Vagina (tissue), 2 donors: ENCODE measurements around the gene ZNF281. TPM values are rescaled to one million over a fixed set of nuclear protein-coding genes. Genes with fewer than 3 reads are reported as not detected.

Experiments used
- DNase-seq, 2 donors: peaks; one replicate each; pipeline ENCODE4 v3.0.0-alpha.2; 2017; ENCODE audit errors: extremely low spot score in 2 of 2
- H3K27ac ChIP-seq: fragments of 200-600 bp; sonication (generic); one replicate; pipeline ENCODE4 v1.5.1; 2019
- H3K27me3 ChIP-seq: fragments of 200-600 bp; sonication (generic); one replicate; pipeline ENCODE4 v1.5.1; 2019
- H3K36me3 ChIP-seq, 2 donors: fragments of 200-600 bp; sonication (generic); one replicate each; pipeline ENCODE4 v1.5.1; 2017 to 2019
- H3K4me1 ChIP-seq: fragments of 200-600 bp; sonication (generic); one replicate; pipeline ENCODE4 v1.5.1; 2019
- H3K4me3 ChIP-seq, 2 donors: fragments of 200-600 bp; sonication (generic); 1 replicate in 1 of 2; 2 replicates in 1 of 2; pipeline ENCODE4 v1.5.1; 2016 to 2019
- H3K9me3 ChIP-seq: fragments of 200-600 bp; sonication (generic); one replicate; pipeline ENCODE4 v1.5.1; 2019
- CTCF ChIP-seq, 3 experiments: fragments of 450-650 bp in 2 of 3; fragments of 200-600 bp in 1 of 3; sonication (generic) in 1 of 3; IDR thresholded peaks; one replicate each; pipeline ENCODE4 v1.5.1; 2017 to 2019; ENCODE audit warnings: antibody characterized with exemption in 3 of 3, mild to moderate bottlenecking in 2 of 3, moderate library complexity in 2 of 3
- POLR2A ChIP-seq, 2 donors: fragments of 450-650 bp; IDR thresholded peaks; one replicate each; pipeline ENCODE4 v1.6.1; 2017; ENCODE audit warnings: antibody characterized with exemption in 2 of 2, mild to moderate bottlenecking in 2 of 2, moderate library complexity in 2 of 2
- POLR2AphosphoS5 ChIP-seq, 2 donors: sonication (generic); formaldehyde crosslinking; IDR thresholded peaks; one replicate each; pipeline ENCODE4 v1.9.0; 2017; ENCODE audit warnings: antibody characterized with exemption in 2 of 2, mild to moderate bottlenecking in 2 of 2, low read depth in 1 of 2; ENCODE audit not compliant: insufficient read depth in 1 of 2
- intact Hi-C: fragments of 100-400 bp; cut with DNase I; formaldehyde crosslinking; loops from one replicate; pipeline ENCODE4 v1.15.1; 2023
- total RNA-seq: library from RNA; depleted of rRNA; stranded (reverse); fragments of >200 nt; gene quantifications from one replicate; pipeline ENCODE4 v1.2.3, GENCODE V29; 2016

The ZNF281 gene
- total RNA-seq, result 8.8 TPM

- peak in 1 of 2 donors; percentile 40 for TF ChIP-seq POLR2A (IDR thresholded peaks at IDR 0.05)
- TF ChIP-seq CTCF (IDR thresholded peaks at IDR 0.05), result no peak
- peak; percentile 88 to 100 for TF ChIP-seq POLR2AphosphoS5 (IDR thresholded peaks at IDR 0.05; ENCODE audit: insufficient read depth in 1 of 2, low read depth in 1 of 2)
- DNase-seq, result peak in 1 of 2 donors; percentile 90
- Histone ChIP-seq H3K4me1 (peaks cover 44% of the 10 kb centered on the region), H3K27me3 (no peaks in the 10 kb centered on the region), H3K27ac (peak within 1 kb of the TSS; percentile 85), H3K36me3 (no peaks in the 10 kb centered on the region), H3K9me3 (no peaks in the 10 kb centered on the region), H3K4me3 (peak within 1 kb of the TSS; percentile 73 to 90)
- intact Hi-C loops, result no loop called here
Observed at GRCh38 chr1:200409761-200410565, at the start of gene ZNF281. Gene ZNF281, minus strand, starts transcription at chr1:200410036. Its CDS starts 331 bp downstream, at chr1:200409705.

- Histone ChIP-seq H3K9me3 (no peaks in the 10 kb centered on the region), H3K27me3 (no peaks in the 10 kb centered on the region), H3K4me3 (no peak overlapping the region), H3K36me3 (no peaks in the 10 kb centered on the region), H3K27ac (no peak overlapping the region), H3K4me1 (no peaks in the 10 kb centered on the region)
- TF ChIP-seq POLR2AphosphoS5 (IDR thresholded peaks at IDR 0.05; ENCODE audit: insufficient read depth in 1 of 2, low read depth in 1 of 2) (no peak), POLR2A (IDR thresholded peaks at IDR 0.05) (no peak), CTCF (IDR thresholded peaks at IDR 0.05) (no peak)
- intact Hi-C loops, result no loop called here
- DNase-seq, result no peak
Observed at GRCh38 chr1:200458780-200459179, 48.9 kb upstream of the ZNF281 start.

GRCh38 chr1:200457810-200458209 is 48.0 kb upstream of the ZNF281 start:
- intact Hi-C loops, result no loop called here
- no peaks in the 10 kb centered on the region for H3K27me3 ChIP-seq
- DNase-seq, result no peak

GRCh38 chr1:200454425-200454824 is 44.6 kb upstream of the ZNF281 start:
- no peaks in the 10 kb centered on the region for H3K4me1 ChIP-seq
- H3K9me3 ChIP-seq, result no peaks in the 10 kb centered on the region
- no peak overlapping the region for H3K4me3 ChIP-seq
- TF ChIP-seq POLR2A (IDR thresholded peaks at IDR 0.05), result no peak
- TF ChIP-seq POLR2AphosphoS5 (IDR thresholded peaks at IDR 0.05; ENCODE audit: insufficient read depth in 1 of 2, low read depth in 1 of 2), result no peak
- TF ChIP-seq CTCF (IDR thresholded peaks at IDR 0.05), result no peak
- no peaks in the 10 kb centered on the region for H3K27me3 ChIP-seq
- DNase-seq, result no peak
- no peak overlapping the region for H3K27ac ChIP-seq
- intact Hi-C loops, result no loop called here
- no peaks in the 10 kb centered on the region for H3K36me3 ChIP-seq

More at GRCh38 chr1:200457810-200458209, 48.0 kb upstream of the ZNF281 start:
- Histone ChIP-seq H3K4me1 (no peaks in the 10 kb centered on the region), H3K27ac (no peak overlapping the region), H3K4me3 (no peak overlapping the region), H3K9me3 (no peaks in the 10 kb centered on the region), H3K36me3 (no peaks in the 10 kb centered on the region)
- TF ChIP-seq POLR2AphosphoS5 (IDR thresholded peaks at IDR 0.05; ENCODE audit: insufficient read depth in 1 of 2, low read depth in 1 of 2) (no peak), CTCF (IDR thresholded peaks at IDR 0.05) (no peak), POLR2A (IDR thresholded peaks at IDR 0.05) (no peak)

- Histone ChIP-seq H3K27ac (no peak overlapping the region), H3K4me3 (no peak overlapping the region), H3K36me3 (no peaks in the 10 kb centered on the region), H3K4me1 (no peaks in the 10 kb centered on the region), H3K9me3 (no peaks in the 10 kb centered on the region), H3K27me3 (no peaks in the 10 kb centered on the region)
- no peak for TF ChIP-seq CTCF (IDR thresholded peaks at IDR 0.05)
- TF ChIP-seq POLR2A (IDR thresholded peaks at IDR 0.05), result no peak
- no peak for TF ChIP-seq POLR2AphosphoS5 (IDR thresholded peaks at IDR 0.05; ENCODE audit: insufficient read depth in 1 of 2, low read depth in 1 of 2)
- intact Hi-C loops, result no loop called here
- no peak for DNase-seq
Observed at GRCh38 chr1:200453553-200453905, 43.7 kb upstream of the ZNF281 start.
